SK-N-SH (cell line): ENCODE data around the gene ADAMTS15. TPM values are rescaled to one million over a fixed set of nuclear protein-coding genes. Genes with fewer than 3 reads are reported as not detected.

Source experiments
- CTCF ChIA-PET: fragments of 300-600, 350-600 bp; formaldehyde crosslinking; extraction: SDS; loops from one replicate; lab custom pipeline; 2021; lab: Yijun Ruan, JAX
- POLR2A ChIA-PET: fragments of 350-600 bp; sonication (Branson Sonifier 250); formaldehyde crosslinking; extraction: SDS; loops from one replicate; lab custom pipeline; 2020; ENCODE audit warnings: antibody characterized with exemption, inconsistent platforms; lab: Yijun Ruan, JAX
- DNase-seq: peaks from one replicate; pipeline ENCODE4 v3.0.0; 2012
- H2AFZ ChIP-seq: fragments of 200-600 bp; sonication (generic); 2 replicates; pipeline ENCODE4 v1.8.1; 2016; ENCODE audit warnings: antibody characterized with exemption, mild to moderate bottlenecking, low read depth
- H3F3A ChIP-seq: fragments of 200-600 bp; sonication (generic); replicated peaks from 2 replicates; pipeline ENCODE3; 2016; ENCODE audit warnings: antibody characterized with exemption, mild to moderate bottlenecking; ENCODE audit not compliant: insufficient read depth
- H3K27ac ChIP-seq, 2 experiments: fragments of 200-500 bp in 1 of 2; fragments of 200-600 bp in 1 of 2; sonication (Bioruptor generic) in 1 of 2; sonication (generic), shearing (Covaris generic) in 1 of 2; 2 replicates each; pipeline versions ENCODE4 v1.5.1 to v1.6.1; 2014 to 2016; ENCODE audit warnings: low read depth in 2 of 2, inconsistent platforms in 1 of 2, low read length in 1 of 2, mild to moderate bottlenecking in 1 of 2, mixed read lengths in 1 of 2
- H3K27me3 ChIP-seq: fragments of 200-600 bp; sonication (generic), shearing (Covaris generic); 2 replicates; pipeline ENCODE4 v1.6.1; 2016; ENCODE audit warnings: mixed run types; ENCODE audit not compliant: insufficient read depth
- H3K36me3 ChIP-seq, 2 experiments: fragments of 200-500 bp in 1 of 2; fragments of 200-600 bp in 1 of 2; sonication (Bioruptor generic) in 1 of 2; sonication (generic) in 1 of 2; replicated peaks in 1 of 2; 2 replicates each; pipeline versions ENCODE3 to v1.5.1; 2014 to 2016; ENCODE audit warnings: low read length in 1 of 2, mild to moderate bottlenecking in 1 of 2; ENCODE audit not compliant: insufficient read depth in 2 of 2, control insufficient read depth in 1 of 2
- H3K4me1 ChIP-seq, 2 experiments: fragments of 200-500 bp in 1 of 2; fragments of 200-600 bp in 1 of 2; sonication (Bioruptor generic) in 1 of 2; sonication (generic), shearing (Covaris generic) in 1 of 2; 2 replicates each; pipeline versions ENCODE4 v1.5.1 to v1.6.1; 2014 to 2016; ENCODE audit warnings: low read depth in 1 of 2, low read length in 1 of 2, mixed run types in 1 of 2; ENCODE audit not compliant: insufficient read depth in 2 of 2, control insufficient read depth in 1 of 2
- H3K4me2 ChIP-seq: fragments of 200-600 bp; sonication (generic), shearing (Covaris generic); 2 replicates; pipeline ENCODE4 v1.6.1; 2017; ENCODE audit warnings: mixed run types
- H3K4me3 ChIP-seq, 2 experiments: fragments of 200-500 bp in 1 of 2; fragments of 200-600 bp in 1 of 2; sonication (Bioruptor generic) in 1 of 2; sonication (generic), shearing (Covaris generic) in 1 of 2; 2 replicates each; pipeline versions ENCODE4 v1.5.1 to v1.8.1; 2014 to 2016; ENCODE audit warnings: low read depth in 2 of 2, inconsistent platforms in 1 of 2, low read length in 1 of 2, mild to moderate bottlenecking in 1 of 2, mixed read lengths in 1 of 2, moderate library complexity in 1 of 2
- H3K79me2 ChIP-seq: fragments of 200-600 bp; sonication (generic); 2 replicates; pipeline ENCODE4 v1.8.1; 2017; ENCODE audit warnings: mild to moderate bottlenecking; ENCODE audit not compliant: insufficient read depth
- H3K9ac ChIP-seq: fragments of 200-600 bp; sonication (generic); 2 replicates; pipeline ENCODE4 v1.6.1; 2017; ENCODE audit warnings: mixed run types
- H3K9me2 ChIP-seq: fragments of 200-600 bp; sonication (generic); 2 replicates; pipeline ENCODE4 v1.6.1; 2017; ENCODE audit warnings: mixed run types
- H3K9me3 ChIP-seq: fragments of 200-600 bp; sonication (generic); 2 replicates; pipeline ENCODE4 v1.6.1; 2017; ENCODE audit warnings: mixed run types, mild to moderate bottlenecking, moderate library complexity
- H4K20me1 ChIP-seq: fragments of 200-600 bp; sonication (generic); 2 replicates; pipeline ENCODE4 v1.6.1; 2017; ENCODE audit warnings: mild to moderate bottlenecking, mixed run types; ENCODE audit not compliant: insufficient read depth
- EP300 ChIP-seq, 2 experiments: IDR thresholded peaks; 2 replicates each; pipeline versions ENCODE4 v1.4.0 to v1.6.1; 2012; ENCODE audit warnings: borderline replicate concordance in 1 of 2, low read depth in 1 of 2, low read length in 1 of 2
- FOSL2 ChIP-seq: IDR thresholded peaks from 2 replicates; pipeline ENCODE4 v1.4.0; 2012; ENCODE audit warnings: low read depth, mild to moderate bottlenecking, moderate library complexity, borderline replicate concordance
- FOXM1 ChIP-seq: IDR thresholded peaks from 2 replicates; pipeline ENCODE4 v1.4.0; 2012; ENCODE audit warnings: low read depth, mild to moderate bottlenecking
- GATA2 ChIP-seq: sonication (generic); formaldehyde crosslinking; IDR thresholded peaks from 2 replicates; pipeline ENCODE4 v1.5.0; 2020; ENCODE audit warnings: mild to moderate bottlenecking, missing genetic modification reagents
- JUND ChIP-seq: IDR thresholded peaks from 2 replicates; pipeline ENCODE4 v1.4.0; 2012
- MAX ChIP-seq: IDR thresholded peaks from 2 replicates; pipeline ENCODE4 v1.4.0; 2012; ENCODE audit warnings: low read depth
- MEF2A ChIP-seq: IDR thresholded peaks from 2 replicates; pipeline ENCODE4 v1.4.0; 2012; ENCODE audit warnings: low read depth, borderline replicate concordance
- NFIC ChIP-seq: IDR thresholded peaks from 2 replicates; pipeline ENCODE4 v1.4.0; 2012; ENCODE audit warnings: borderline replicate concordance
- NRF1 ChIP-seq: IDR thresholded peaks from 2 replicates; pipeline ENCODE4 v1.6.1; 2012; ENCODE audit warnings: low read depth, mild to moderate bottlenecking, low read length
- POLR2AphosphoS5 ChIP-seq: IDR thresholded peaks from 2 replicates; pipeline ENCODE4 v1.6.1; 2012; ENCODE audit warnings: low read depth, low read length
- RAD21 ChIP-seq: IDR thresholded peaks from 2 replicates; pipeline ENCODE4 v1.6.1; 2012; ENCODE audit warnings: mild to moderate bottlenecking, low read length
- RCOR1 ChIP-seq: fragments of 150-350 bp; IDR thresholded peaks from 2 replicates; pipeline ENCODE4 v1.6.1; 2017; ENCODE audit warnings: antibody characterized with exemption, low read length
- REST ChIP-seq: IDR thresholded peaks from 2 replicates; pipeline ENCODE4 v1.6.1; 2012; ENCODE audit warnings: mild to moderate bottlenecking, low read depth, low read length, moderate library complexity
- RFX5 ChIP-seq: IDR thresholded peaks from 2 replicates; pipeline ENCODE4 v1.6.1; 2012; ENCODE audit warnings: mild to moderate bottlenecking, improper control_type of control experiment, low read length
- RXRA ChIP-seq: IDR thresholded peaks from 2 replicates; pipeline ENCODE4 v1.4.0; 2012; ENCODE audit warnings: low read depth, mild to moderate bottlenecking, borderline replicate concordance
- TAF1 ChIP-seq: IDR thresholded peaks from 2 replicates; pipeline ENCODE4 v1.6.1; 2012; ENCODE audit warnings: low read depth, mild to moderate bottlenecking, low read length, moderate library complexity, borderline replicate concordance
- TCF12 ChIP-seq: IDR thresholded peaks from 2 replicates; pipeline ENCODE4 v1.4.0; 2012
- YY1 ChIP-seq: IDR thresholded peaks from 2 replicates; pipeline ENCODE4 v1.4.0; 2012; ENCODE audit warnings: low read depth, mild to moderate bottlenecking
- WGBS: methylation state at CpG from one replicate; pipeline ENCODE4 v1.1.6; 2017; ENCODE audit warnings: low lambda C conversion rate; 5-methylcytosine and 5-hydroxymethylcytosine counted together
- polyA plus RNA-seq, 3 experiments: library from polyadenylated mRNA; depleted of rRNA; stranded (reverse); fragments of >200 nt; gene quantifications; 2 replicates each; pipeline ENCODE4 v1.2.3, GENCODE V29; 2012
- TF ChIP-seq, protein P1 (sequence below): IDR thresholded peaks from 2 replicates; pipeline ENCODE4; 2012
- TF ChIP-seq, protein P2 (sequence below): IDR thresholded peaks from 2 replicates; pipeline ENCODE4 v1.4.0; 2012; ENCODE audit warnings: low read depth, borderline replicate concordance

The ADAMTS15 gene
- polyA plus RNA-seq, 1 of the 3 experiments (the other 2 are of a cell fraction) = 1.1 TPM

DNA sequence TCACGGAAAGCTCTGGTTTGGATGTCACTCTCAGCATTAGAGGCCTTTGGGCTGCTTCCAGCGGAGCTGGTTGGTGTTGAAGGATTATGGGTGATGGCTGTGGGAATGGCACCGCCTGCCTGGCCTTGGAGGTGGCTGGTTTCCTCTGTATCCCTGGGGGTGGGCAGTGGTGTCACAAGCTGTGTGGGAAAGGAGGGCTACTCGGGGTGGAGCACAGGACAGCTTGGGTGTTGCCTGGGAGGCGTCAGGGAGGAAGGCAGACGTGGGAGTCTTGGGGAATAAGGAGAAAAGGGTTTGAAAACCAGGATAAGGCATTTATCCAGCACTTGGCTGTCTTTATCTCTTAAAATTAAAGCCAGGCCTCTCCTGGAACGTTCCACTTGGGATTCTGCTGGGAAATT is 71.8 kb downstream of the ADAMTS15 start:
- Histone ChIP-seq H4K20me1 (no peaks in the 10 kb centered on the region), H3K4me1 (peaks cover 0 to 16% of the 10 kb centered on the region in 2 experiments; a peak in 1 of 4 replicates), H3K27me3 (no peaks in the 10 kb centered on the region), H2AFZ (no peak overlapping the region), H3K4me2 (no peak overlapping the region), H3K9me3 (no peaks in the 10 kb centered on the region), H3K36me3 (no peaks in the 10 kb centered on the region), H3K9me2 (no peaks in the 10 kb centered on the region), H3K9ac (no peak overlapping the region), H3K79me2 (no peaks in the 10 kb centered on the region), H3F3A (no peaks in the 10 kb centered on the region), H3K4me3 (no peak overlapping the region), H3K27ac (no peak overlapping the region)
- CTCF ChIA-PET = interaction anchor here (1.1 kb wide), 1 partner anchor 86 kb away, joined by 4 read pairs; no protein-coding TSS in a partner anchor
- TF ChIP-seq, protein P1, sequence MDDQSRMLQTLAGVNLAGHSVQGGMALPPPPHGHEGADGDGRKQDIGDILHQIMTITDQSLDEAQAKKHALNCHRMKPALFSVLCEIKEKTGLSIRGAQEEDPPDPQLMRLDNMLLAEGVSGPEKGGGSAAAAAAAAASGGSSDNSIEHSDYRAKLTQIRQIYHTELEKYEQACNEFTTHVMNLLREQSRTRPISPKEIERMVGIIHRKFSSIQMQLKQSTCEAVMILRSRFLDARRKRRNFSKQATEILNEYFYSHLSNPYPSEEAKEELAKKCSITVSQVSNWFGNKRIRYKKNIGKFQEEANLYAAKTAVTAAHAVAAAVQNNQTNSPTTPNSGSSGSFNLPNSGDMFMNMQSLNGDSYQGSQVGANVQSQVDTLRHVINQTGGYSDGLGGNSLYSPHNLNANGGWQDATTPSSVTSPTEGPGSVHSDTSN = no peak
- TF ChIP-seq RXRA (no peak), FOXM1 (no peak), NFIC (no peak), RAD21 (no peak), GATA2 (CRISPR knock-in tag) (no peak), MAX (no peak), TAF1 (no peak), TCF12 (no peak), POLR2AphosphoS5 (no peak), MEF2A (no peak), RCOR1 (no peak)
- POLR2A ChIA-PET = no interaction called here
- WGBS = 65% methylated on average over 7 of the region's 7 CpGs
- DNase-seq = no peak

- peaks cover 0 to 16% of the 10 kb centered on the region in 2 experiments; a peak in 1 of 4 replicates for H3K4me1 ChIP-seq
- peak overlapping the region; percentile 23; the same call in 1 of the 2 replicates for H3K4me2 ChIP-seq
- H3K36me3 ChIP-seq = no peaks in the 10 kb centered on the region
- DNase-seq = peak; percentile 70
- no peaks in the 10 kb centered on the region for H4K20me1 ChIP-seq
- peak overlapping the region; percentile 39 to 62 for H3K27ac ChIP-seq
- POLR2A ChIA-PET = interaction anchor here (0.6 kb wide), 1 partner anchor 9 kb away, joined by 3 read pairs; no protein-coding TSS in a partner anchor
- no peaks in the 10 kb centered on the region for H3F3A ChIP-seq
- H3K9ac ChIP-seq = peak overlapping the region; percentile 27
- peak overlapping the region; percentile 84 for H2AFZ ChIP-seq
- WGBS = 26% methylated on average over 3 of the region's 9 CpGs
- CTCF ChIA-PET = interaction anchor here (1.2 to 1.8 kb wide), 2 partner anchors 9 to 88 kb away, joined by 3 to 4 read pairs; no protein-coding TSS in a partner anchor
- H3K9me2 ChIP-seq = no peaks in the 10 kb centered on the region
- no peak overlapping the region for H3K4me3 ChIP-seq
- no peaks in the 10 kb centered on the region for H3K27me3 ChIP-seq
- no peaks in the 10 kb centered on the region for H3K79me2 ChIP-seq
- H3K9me3 ChIP-seq = no peaks in the 10 kb centered on the region
- 0 out of 2 replicates have a peak, but pooled peaks have one; percentile 13 for TF ChIP-seq TAF1
- TF ChIP-seq YY1 = no peak
- no peak for TF ChIP-seq EP300 (IDR thresholded peaks at IDR 0.05; ENCODE audit: borderline replicate concordance in 1 of 2, low read depth in 1 of 2, low read length in 1 of 2)
- TF ChIP-seq, protein P2, sequence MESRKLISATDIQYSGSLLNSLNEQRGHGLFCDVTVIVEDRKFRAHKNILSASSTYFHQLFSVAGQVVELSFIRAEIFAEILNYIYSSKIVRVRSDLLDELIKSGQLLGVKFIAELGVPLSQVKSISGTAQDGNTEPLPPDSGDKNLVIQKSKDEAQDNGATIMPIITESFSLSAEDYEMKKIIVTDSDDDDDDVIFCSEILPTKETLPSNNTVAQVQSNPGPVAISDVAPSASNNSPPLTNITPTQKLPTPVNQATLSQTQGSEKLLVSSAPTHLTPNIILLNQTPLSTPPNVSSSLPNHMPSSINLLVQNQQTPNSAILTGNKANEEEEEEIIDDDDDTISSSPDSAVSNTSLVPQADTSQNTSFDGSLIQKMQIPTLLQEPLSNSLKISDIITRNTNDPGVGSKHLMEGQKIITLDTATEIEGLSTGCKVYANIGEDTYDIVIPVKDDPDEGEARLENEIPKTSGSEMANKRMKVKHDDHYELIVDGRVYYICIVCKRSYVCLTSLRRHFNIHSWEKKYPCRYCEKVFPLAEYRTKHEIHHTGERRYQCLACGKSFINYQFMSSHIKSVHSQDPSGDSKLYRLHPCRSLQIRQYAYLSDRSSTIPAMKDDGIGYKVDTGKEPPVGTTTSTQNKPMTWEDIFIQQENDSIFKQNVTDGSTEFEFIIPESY = no peak
- TF ChIP-seq RXRA = no peak
- TF ChIP-seq, protein P1 = peak; percentile 71
- peak; percentile 81 for TF ChIP-seq JUND
- TF ChIP-seq FOSL2 = peak; percentile 81; the same call in 1 of the 2 replicates
- TF ChIP-seq RFX5 = no peak
- no peak for TF ChIP-seq NRF1
- TF ChIP-seq REST = no peak
These were observed 74.0 kb downstream of the ADAMTS15 start for GRCh38 chr11:130522284-130522961.
